Adrenal gland (tissue), 5 donors: Measurements from ENCODE around the gene DPP10.

Experiments
- CTCF ChIP-seq, 6 experiments: fragments of 450-650 bp in 4 of 6; fragments of 200-600 bp in 2 of 6; sonication (generic) in 1 of 6; IDR thresholded peaks; 1 replicate in 5 of 6; 2 replicates in 1 of 6; pipeline versions ENCODE4 v1.5.1 to v1.8.0; 2016 to 2021; ENCODE audit warnings: antibody characterized with exemption in 6 of 6, mild to moderate bottlenecking in 2 of 6, moderate library complexity in 1 of 6
- POLR2A ChIP-seq, 2 donors: fragments of 450-650 bp; IDR thresholded peaks; one replicate each; pipeline ENCODE4 v1.6.1; 2017; ENCODE audit warnings: antibody characterized with exemption in 2 of 2, mild to moderate bottlenecking in 2 of 2, moderate library complexity in 1 of 2
- donor health status: DM: no; HTN: no; CAD: no.

DNA sequence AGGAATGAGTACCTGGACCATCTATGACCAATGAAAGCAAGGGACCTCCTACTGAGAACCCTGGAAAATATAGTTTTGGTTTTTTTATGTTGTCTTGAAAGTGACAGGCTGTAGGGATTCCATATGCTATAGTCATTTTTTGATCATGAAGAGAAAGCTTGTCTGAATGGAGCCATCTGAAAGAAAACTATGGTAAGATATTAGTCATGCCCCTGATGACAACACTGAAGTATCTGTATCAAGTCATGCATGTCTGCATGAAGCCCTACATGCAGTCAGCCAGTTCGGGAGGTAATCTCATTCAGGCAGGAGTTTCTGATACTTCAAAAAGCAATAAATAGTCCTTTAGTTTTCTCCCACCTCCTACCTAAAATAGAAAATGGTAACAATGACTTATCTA lies 1042.0 kb downstream of the DPP10 start:
- TF ChIP-seq POLR2A (IDR thresholded peaks at IDR 0.05) (no peak), CTCF (IDR thresholded peaks at IDR 0.05) (no peak)
